GM13976 (cell line): ENCODE results near the gene NEU4.
A peak's percentile ranks its signal among the peaks of the same experiment; 100 is the strongest.

Experiments used
- DNase-seq: peaks from one replicate; pipeline ENCODE4 v3.0.0; 2012; ENCODE audit warnings: low spot score
- CTCF ChIP-seq: IDR thresholded peaks from 2 replicates; pipeline ENCODE4 v1.5.1; 2012; ENCODE audit warnings: borderline replicate concordance, mild to moderate bottlenecking; ENCODE audit not compliant: insufficient read depth; ENCODE audit errors: extremely low read depth, missing control alignments, control extremely low read depth
- in situ Hi-C: fragments of 300-500 bp; cut with MboI; formaldehyde crosslinking; loops from one replicate; pipeline ENCODE4 v1.12.0; 2022; ENCODE audit warnings: low sequenced_read_pairs, mixed read lengths, inconsistent platforms; ENCODE audit not compliant: unreplicated experiment

NEU4 gene

GRCh38 chr2:241836292-241836691, 27.3 kb downstream of the NEU4 start:
- in situ Hi-C loops = no loop called here
- DNase-seq = no peak
- TF ChIP-seq CTCF = no peak

- DNase-seq = no peak
- no peak for TF ChIP-seq CTCF
- in situ Hi-C loops = no loop called here
Measured at GRCh38 chr2:241837197-241837965, 28.4 kb downstream of the NEU4 start.

- no peak for TF ChIP-seq CTCF
- in situ Hi-C loops = no loop called here
- no peak for DNase-seq
Measured at GRCh38 chr2:241841181-241842066, 32.4 kb downstream of the NEU4 start.

- TF ChIP-seq CTCF = no peak
- in situ Hi-C loops = no loop called here
- no peak for DNase-seq
Measured at GRCh38 chr2:241842067-241842415, 33.0 kb downstream of the NEU4 start.

GRCh38 chr2:241842620-241843211, 33.7 kb downstream of the NEU4 start:
- TF ChIP-seq CTCF = no peak
- peak; percentile 88 for DNase-seq
- in situ Hi-C loops = no loop called here

- in situ Hi-C loops = no loop called here
- no peak for TF ChIP-seq CTCF
- peak; percentile 42 for DNase-seq
Measured at GRCh38 chr2:241843321-241844065, 34.5 kb downstream of the NEU4 start.
